Measurements from ENCODE around the gene SDK1.
A peak's percentile ranks its signal among the peaks of the same experiment; 100 is the strongest.
"Not testable (repeated sequence)": the region's sequence is repeated elsewhere in the genome, so short reads cannot be mapped to it uniquely, and the experiment has no call there.

The SDK1 gene

DNA sequence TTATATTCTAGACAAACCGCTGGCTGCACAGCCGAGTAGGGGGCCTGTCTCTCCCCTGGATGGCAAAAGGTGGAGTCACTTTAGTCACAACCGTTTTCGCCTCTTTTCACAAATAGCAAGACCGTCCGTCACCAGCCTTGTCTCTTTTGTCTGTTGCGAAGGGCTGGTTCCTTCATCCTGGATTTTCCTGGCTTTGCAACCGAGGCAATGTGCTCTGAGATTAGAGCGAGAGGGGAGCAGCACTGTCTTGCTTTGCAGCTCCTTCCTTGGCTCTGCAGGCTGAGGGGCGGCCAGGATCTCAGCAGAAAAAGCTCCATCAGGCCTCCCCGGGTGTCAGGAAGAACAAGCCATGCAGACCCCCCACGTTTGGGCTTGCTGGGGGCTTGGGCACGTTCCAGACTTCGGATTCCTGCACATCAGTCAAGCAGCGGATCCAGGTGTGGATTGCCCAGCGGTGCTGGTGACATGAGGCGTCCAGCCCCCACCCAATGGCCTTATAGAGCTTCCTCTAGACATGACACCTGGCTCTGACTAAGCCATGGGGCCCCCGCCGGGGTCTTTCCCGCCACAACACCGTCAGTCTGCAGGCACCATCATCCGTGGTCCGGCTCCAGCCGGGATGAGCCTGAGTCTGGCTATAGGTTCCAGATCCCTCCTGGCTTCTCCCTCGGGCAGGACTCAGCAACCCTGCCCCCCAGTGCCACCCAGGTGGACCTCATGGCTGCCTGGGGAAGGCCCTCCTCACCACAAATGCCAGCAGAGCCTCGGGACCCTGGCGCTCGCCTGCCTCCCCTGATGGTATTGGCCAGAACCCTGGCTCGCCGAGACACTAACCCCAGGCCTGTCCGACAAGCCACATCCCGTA is 913.5 kb downstream of the SDK1 start:
- Histone ChIP-seq H2BK15ac (ENCODE audit: low read length) (peak overlapping the region; percentile 21), H3K4me1 (ENCODE audit: control insufficient read depth in 2 of 2, insufficient read depth in 1 of 2, low read depth in 1 of 2, low read length in 2 of 2) (peaks cover 0 to 2% of the 10 kb centered on the region in 2 donors), H3K4me3 (ENCODE audit: low read length in 2 of 2) (no peak overlapping the region), H4K8ac (ENCODE audit: low read depth, low read length) (no peak overlapping the region), H2BK5ac (ENCODE audit: low read length) (peak overlapping the region; percentile 8), H2BK12ac (ENCODE audit: low read length) (no peak overlapping the region), H3K4me2 (ENCODE audit: insufficient read depth, low read length, poor library complexity, severe bottlenecking) (no peak overlapping the region), H3K9me3 (replicated peaks in 1 of 2; ENCODE audit: control insufficient read depth in 2 of 2, insufficient read depth in 1 of 2, low read depth in 1 of 2, low read length in 2 of 2) (peaks cover 0 to 2% of the 10 kb centered on the region in 2 donors), H3K18ac (ENCODE audit: low read length) (peak overlapping the region; percentile 85), H3K27me3 (ENCODE audit: control insufficient read depth in 3 of 3, insufficient read depth in 3 of 3, low read depth in 1 of 3, low read length in 3 of 3) (no peaks in the 10 kb centered on the region), H2AFZ (ENCODE audit: low read length) (no peak overlapping the region), H3K36me3 (replicated peaks in 1 of 2; ENCODE audit: control insufficient read depth in 2 of 2, insufficient read depth in 2 of 2, low read length in 2 of 2) (peaks cover 0 to 9% of the 10 kb centered on the region in 2 donors), H3K27ac (replicated peaks; ENCODE audit: low read length) (no peak overlapping the region), H4K91ac (ENCODE audit: low read depth, low read length, poor library complexity) (no peak overlapping the region), H3K4ac (ENCODE audit: low read length) (no peak overlapping the region), H3K9ac (ENCODE audit: low read depth, low read length, poor library complexity) (no peak overlapping the region), H2AK5ac (ENCODE audit: low read depth, low read length) (peak overlapping the region; percentile 4), H3K14ac (ENCODE audit: low read length) (no peak overlapping the region), H3K23ac (ENCODE audit: low read depth, low read length, poor library complexity) (no peak overlapping the region), H2BK120ac (ENCODE audit: low read depth, low read length) (no peak overlapping the region), H3K79me1 (ENCODE audit: low read depth, low read length) (no peaks in the 10 kb centered on the region)
- no CpG with 5 or more reads among the region's 32 CpGs for WGBS, 2 donors (ENCODE audit: extremely low coverage in 2 of 2, insufficient read length in 2 of 2, insufficient replicate concordance in 1 of 2)
- DNase-seq (ENCODE audit: low spot score) = no peak

DNA sequence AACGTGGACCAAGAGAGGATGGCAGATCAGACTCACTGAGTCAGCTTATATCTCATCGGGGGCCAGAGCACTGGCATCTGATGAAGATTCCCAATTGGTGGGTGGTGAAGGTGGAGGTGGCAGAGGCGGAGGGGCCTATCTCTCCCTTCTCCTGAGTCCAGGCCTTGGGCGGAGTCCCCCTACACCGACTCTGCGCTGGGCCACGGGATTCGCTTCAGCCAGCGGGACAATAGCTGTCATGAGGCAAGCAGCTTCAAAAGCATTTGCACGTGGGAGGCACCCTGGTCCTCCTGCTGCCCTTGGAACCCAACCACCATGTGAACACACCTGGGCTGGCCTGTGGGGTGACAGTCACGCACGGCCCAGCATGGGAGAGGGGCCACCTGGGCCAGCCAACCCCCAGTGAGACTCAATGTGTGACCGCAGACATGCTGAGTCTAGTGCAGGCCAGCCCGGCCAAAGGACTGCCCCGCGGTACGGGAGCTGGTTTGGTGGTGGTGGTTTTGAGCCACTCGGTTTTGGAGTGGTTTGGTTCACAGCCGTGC is 914.2 kb downstream of the SDK1 start:
- no peak overlapping the region for H3K4ac ChIP-seq (ENCODE audit: low read length)
- H3K23ac ChIP-seq (ENCODE audit: low read depth, low read length, poor library complexity) = peak overlapping the region; percentile 69
- no peak overlapping the region for H2BK5ac ChIP-seq (ENCODE audit: low read length)
- peaks cover 0 to 9% of the 10 kb centered on the region in 2 donors for H3K36me3 ChIP-seq (replicated peaks in 1 of 2; ENCODE audit: control insufficient read depth in 2 of 2, insufficient read depth in 2 of 2, low read length in 2 of 2)
- H2AFZ ChIP-seq (ENCODE audit: low read length) = no peak overlapping the region
- peaks cover 0 to 2% of the 10 kb centered on the region in 2 donors for H3K4me1 ChIP-seq (ENCODE audit: control insufficient read depth in 2 of 2, insufficient read depth in 1 of 2, low read depth in 1 of 2, low read length in 2 of 2)
- H4K8ac ChIP-seq (ENCODE audit: low read depth, low read length) = no peak overlapping the region
- no peak overlapping the region for H3K27ac ChIP-seq (replicated peaks; ENCODE audit: low read length)
- no peak for DNase-seq (ENCODE audit: low spot score)
- H2AK5ac ChIP-seq (ENCODE audit: low read depth, low read length) = peak overlapping the region; percentile 47
- H3K4me3 ChIP-seq (ENCODE audit: low read length in 2 of 2) = no peak overlapping the region
- H3K9me3 ChIP-seq (replicated peaks in 1 of 2; ENCODE audit: control insufficient read depth in 2 of 2, insufficient read depth in 1 of 2, low read depth in 1 of 2, low read length in 2 of 2) = peaks cover 0 to 2% of the 10 kb centered on the region in 2 donors
- no peak overlapping the region for H3K9ac ChIP-seq (ENCODE audit: low read depth, low read length, poor library complexity)
- WGBS, 2 donors (ENCODE audit: extremely low coverage in 2 of 2, insufficient read length in 2 of 2, insufficient replicate concordance in 1 of 2) = no CpG with 5 or more reads among the region's 19 CpGs
- no peak overlapping the region for H3K14ac ChIP-seq (ENCODE audit: low read length)
- peak overlapping the region; percentile 85 for H3K18ac ChIP-seq (ENCODE audit: low read length)
- no peak overlapping the region for H3K4me2 ChIP-seq (ENCODE audit: insufficient read depth, low read length, poor library complexity, severe bottlenecking)
- peak overlapping the region; percentile 35 for H2BK15ac ChIP-seq (ENCODE audit: low read length)
- H2BK12ac ChIP-seq (ENCODE audit: low read length) = peak overlapping the region; percentile 16
- H4K91ac ChIP-seq (ENCODE audit: low read depth, low read length, poor library complexity) = no peak overlapping the region
- H3K79me1 ChIP-seq (ENCODE audit: low read depth, low read length) = no peaks in the 10 kb centered on the region
- no peak overlapping the region for H2BK120ac ChIP-seq (ENCODE audit: low read depth, low read length)
- H3K27me3 ChIP-seq (ENCODE audit: control insufficient read depth in 3 of 3, insufficient read depth in 3 of 3, low read depth in 1 of 3, low read length in 3 of 3) = no peaks in the 10 kb centered on the region

- no peak overlapping the region for H3K27ac ChIP-seq (replicated peaks; ENCODE audit: low read length)
- no peak overlapping the region for H2BK120ac ChIP-seq (ENCODE audit: low read depth, low read length)
- no peak overlapping the region for H4K8ac ChIP-seq (ENCODE audit: low read depth, low read length)
- WGBS, 2 donors (ENCODE audit: extremely low coverage in 2 of 2, insufficient read length in 2 of 2, insufficient replicate concordance in 1 of 2) = no CpG with 5 or more reads among the region's 16 CpGs
- peak overlapping the region; percentile 26 for H2BK12ac ChIP-seq (ENCODE audit: low read length)
- H3K23ac ChIP-seq (ENCODE audit: low read depth, low read length, poor library complexity) = no peak overlapping the region
- H3K79me1 ChIP-seq (ENCODE audit: low read depth, low read length) = no peaks in the 10 kb centered on the region
- H2AK5ac ChIP-seq (ENCODE audit: low read depth, low read length) = peak overlapping the region; percentile 51
- H3K9me3 ChIP-seq (replicated peaks in 1 of 2; ENCODE audit: control insufficient read depth in 2 of 2, insufficient read depth in 1 of 2, low read depth in 1 of 2, low read length in 2 of 2) = peaks cover 0 to 2% of the 10 kb centered on the region in 2 donors
- no peak overlapping the region for H3K4me3 ChIP-seq (ENCODE audit: low read length in 2 of 2)
- no peak overlapping the region for H2AFZ ChIP-seq (ENCODE audit: low read length)
- H4K91ac ChIP-seq (ENCODE audit: low read depth, low read length, poor library complexity) = no peak overlapping the region
- no peaks in the 10 kb centered on the region for H3K27me3 ChIP-seq (ENCODE audit: control insufficient read depth in 3 of 3, insufficient read depth in 3 of 3, low read depth in 1 of 3, low read length in 3 of 3)
- H3K4me1 ChIP-seq (ENCODE audit: control insufficient read depth in 2 of 2, insufficient read depth in 1 of 2, low read depth in 1 of 2, low read length in 2 of 2) = peaks cover 0 to 2% of the 10 kb centered on the region in 2 donors
- no peak for DNase-seq (ENCODE audit: low spot score)
- peak overlapping the region; percentile 40 for H3K18ac ChIP-seq (ENCODE audit: low read length)
- no peak overlapping the region for H3K4ac ChIP-seq (ENCODE audit: low read length)
- peak overlapping the region; percentile 90 for H3K14ac ChIP-seq (ENCODE audit: low read length)
- no peak overlapping the region for H2BK5ac ChIP-seq (ENCODE audit: low read length)
- no peak overlapping the region for H2BK15ac ChIP-seq (ENCODE audit: low read length)
- H3K9ac ChIP-seq (ENCODE audit: low read depth, low read length, poor library complexity) = no peak overlapping the region
- H3K4me2 ChIP-seq (ENCODE audit: insufficient read depth, low read length, poor library complexity, severe bottlenecking) = no peak overlapping the region
- peaks cover 0 to 3% of the 10 kb centered on the region in 2 donors for H3K36me3 ChIP-seq (replicated peaks in 1 of 2; ENCODE audit: control insufficient read depth in 2 of 2, insufficient read depth in 2 of 2, low read length in 2 of 2)
These were observed 915.0 kb downstream of the SDK1 start for GRCh38 chr7:4216016-4216415.

GRCh38 chr7:4217126-4217660 is 916.1 kb downstream of the SDK1 start:
- not testable (repeated sequence) for H3K4me3 ChIP-seq (ENCODE audit: low read length in 2 of 2); H2BK12ac ChIP-seq (ENCODE audit: low read length); H3K27me3 ChIP-seq (ENCODE audit: control insufficient read depth in 3 of 3, insufficient read depth in 3 of 3, low read depth in 1 of 3, low read length in 3 of 3); H3K9ac ChIP-seq (ENCODE audit: low read depth, low read length, poor library complexity); H3K4ac ChIP-seq (ENCODE audit: low read length); H3K23ac ChIP-seq (ENCODE audit: low read depth, low read length, poor library complexity); H3K79me1 ChIP-seq (ENCODE audit: low read depth, low read length); H2AK5ac ChIP-seq (ENCODE audit: low read depth, low read length); H2BK120ac ChIP-seq (ENCODE audit: low read depth, low read length); DNase-seq (ENCODE audit: low spot score); H3K4me2 ChIP-seq (ENCODE audit: insufficient read depth, low read length, poor library complexity, severe bottlenecking); H3K4me1 ChIP-seq (ENCODE audit: control insufficient read depth in 2 of 2, insufficient read depth in 1 of 2, low read depth in 1 of 2, low read length in 2 of 2); H4K91ac ChIP-seq (ENCODE audit: low read depth, low read length, poor library complexity); H3K14ac ChIP-seq (ENCODE audit: low read length); H3K27ac ChIP-seq (replicated peaks; ENCODE audit: low read length); H2BK5ac ChIP-seq (ENCODE audit: low read length); H2AFZ ChIP-seq (ENCODE audit: low read length); H4K8ac ChIP-seq (ENCODE audit: low read depth, low read length); H3K18ac ChIP-seq (ENCODE audit: low read length); H3K9me3 ChIP-seq (replicated peaks in 1 of 2; ENCODE audit: control insufficient read depth in 2 of 2, insufficient read depth in 1 of 2, low read depth in 1 of 2, low read length in 2 of 2); H2BK15ac ChIP-seq (ENCODE audit: low read length)
- H3K36me3 ChIP-seq (replicated peaks in 1 of 2; ENCODE audit: control insufficient read depth in 2 of 2, insufficient read depth in 2 of 2, low read length in 2 of 2) = peaks cover 0 to 11% of the 10 kb centered on the region in 2 donors
- no CpG with 5 or more reads among the region's 29 CpGs for WGBS, 2 donors (ENCODE audit: extremely low coverage in 2 of 2, insufficient read length in 2 of 2, insufficient replicate concordance in 1 of 2)
